Measurements from ENCODE around the gene CCL5.

CCL5 gene

GRCh38 chr17:35879773-35880654 lies at the start of gene CCL5:
Gene CCL5 (minus strand): TSS chr17:35880360.
- DNase-seq (ENCODE audit: low read depth) = no peak

DNA sequence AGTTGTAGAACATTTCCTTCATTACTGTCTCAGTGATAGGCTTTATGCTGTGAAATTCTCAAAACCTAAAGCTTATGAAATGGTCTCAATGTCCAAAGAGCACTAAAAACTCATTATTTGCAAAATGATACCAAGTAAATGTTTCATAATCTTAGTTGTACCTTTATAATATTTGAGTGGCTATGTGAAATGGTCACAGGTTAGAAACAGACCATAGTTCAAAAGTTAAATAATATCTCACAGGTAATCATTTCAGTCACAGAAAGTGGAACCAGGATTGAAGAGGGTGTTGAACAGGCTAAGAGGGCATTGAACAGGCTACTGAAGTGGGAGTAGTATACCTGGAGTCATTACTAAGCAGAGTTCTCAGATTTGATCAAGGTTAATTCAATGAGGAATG lies 47.6 kb upstream of the CCL5 start:
- DNase-seq (ENCODE audit: low read depth) = no peak

GRCh38 chr17:35923609-35924114 lies 43.5 kb upstream of the CCL5 start:
- DNase-seq (ENCODE audit: low read depth) = no peak

GRCh38 chr17:35920229-35920628 lies 40.1 kb upstream of the CCL5 start:
- DNase-seq (ENCODE audit: low read depth) = no peak

GRCh38 chr17:35918665-35919064 lies 38.5 kb upstream of the CCL5 start:
- no peak for DNase-seq (ENCODE audit: low read depth)

DNA sequence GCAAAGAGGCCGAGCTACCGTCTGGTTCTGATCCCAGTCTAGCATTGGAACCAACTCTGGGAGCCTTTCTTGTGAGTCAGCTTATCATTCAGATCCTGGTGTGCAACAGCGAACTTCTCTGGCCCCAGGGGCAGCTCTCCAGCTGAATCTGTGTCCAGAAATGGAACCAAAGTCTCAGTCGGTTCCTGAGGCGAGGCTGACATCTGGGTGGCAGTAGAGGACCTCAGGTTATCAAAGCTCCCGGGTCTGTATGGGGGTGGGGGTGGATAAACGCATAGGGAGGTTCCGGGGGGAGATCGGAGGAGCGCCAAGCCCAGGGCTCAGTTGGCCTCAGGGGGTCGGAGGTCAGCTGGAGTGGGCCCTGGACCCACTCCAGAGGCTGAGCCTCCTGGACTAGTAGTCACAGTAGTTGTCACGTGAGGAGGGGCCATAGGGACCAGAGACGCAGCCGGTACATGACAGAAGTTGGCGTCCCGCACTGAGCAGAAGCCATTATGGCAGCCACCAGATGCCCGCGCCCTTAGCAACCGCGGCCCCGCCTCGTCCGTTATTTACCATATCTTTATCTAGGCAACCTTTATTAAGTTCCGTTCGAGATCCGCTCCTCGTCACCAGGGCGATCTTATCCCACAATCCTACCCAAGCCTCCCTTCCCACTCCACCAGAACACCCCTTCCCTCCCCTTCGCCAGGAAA lies 37.5 kb upstream of the CCL5 start:
- DNase-seq (ENCODE audit: low read depth) = no peak

- DNase-seq (ENCODE audit: low read depth) = no peak
Observed at GRCh38 chr17:35915153-35915964, 35.2 kb upstream of the CCL5 start.

DNA sequence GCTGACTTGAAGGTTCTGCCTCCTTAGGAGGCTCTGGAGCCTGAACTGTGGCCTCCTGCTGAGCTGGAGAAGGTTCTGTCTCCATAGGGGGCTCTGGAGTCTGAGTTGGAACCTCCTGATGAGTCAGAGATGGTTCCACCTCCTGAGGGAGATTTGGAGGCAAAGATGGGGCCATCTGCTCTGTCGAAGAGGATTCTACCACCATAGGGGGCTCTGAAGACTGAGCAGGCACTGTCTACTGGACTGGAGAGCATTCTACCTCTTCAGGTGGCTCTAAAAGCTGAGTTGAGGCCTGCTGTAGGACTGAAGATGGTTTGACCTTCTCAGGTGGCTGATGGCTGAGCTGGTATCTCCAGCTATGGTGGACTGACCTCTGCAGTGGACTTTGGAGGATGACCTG lies 34.2 kb upstream of the CCL5 start:
- DNase-seq (ENCODE audit: low read depth) = no peak

- no peak for DNase-seq (ENCODE audit: low read depth)
Observed at GRCh38 chr17:35913609-35914008, 33.4 kb upstream of the CCL5 start.

DNA sequence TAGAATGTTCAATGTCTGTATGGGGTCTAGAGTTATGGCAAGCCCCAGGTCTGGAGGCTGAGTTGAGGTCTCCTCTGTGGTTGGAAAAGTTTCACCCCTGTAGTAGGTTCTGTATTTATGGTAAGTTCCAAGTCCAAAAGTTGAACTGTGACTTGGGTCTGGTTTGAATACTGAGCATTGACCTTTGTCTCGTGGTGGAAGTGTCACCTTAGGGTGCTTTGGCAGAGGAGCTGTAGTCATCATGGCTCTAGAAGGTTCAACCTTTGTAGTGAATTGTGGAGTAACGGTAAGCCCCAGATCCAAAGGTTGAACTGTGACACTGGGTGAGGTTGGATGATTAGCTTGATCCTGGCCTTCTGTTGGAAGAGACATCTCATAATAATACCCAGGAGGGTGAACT lies 32.8 kb upstream of the CCL5 start:
- no peak for DNase-seq (ENCODE audit: low read depth)

DNA sequence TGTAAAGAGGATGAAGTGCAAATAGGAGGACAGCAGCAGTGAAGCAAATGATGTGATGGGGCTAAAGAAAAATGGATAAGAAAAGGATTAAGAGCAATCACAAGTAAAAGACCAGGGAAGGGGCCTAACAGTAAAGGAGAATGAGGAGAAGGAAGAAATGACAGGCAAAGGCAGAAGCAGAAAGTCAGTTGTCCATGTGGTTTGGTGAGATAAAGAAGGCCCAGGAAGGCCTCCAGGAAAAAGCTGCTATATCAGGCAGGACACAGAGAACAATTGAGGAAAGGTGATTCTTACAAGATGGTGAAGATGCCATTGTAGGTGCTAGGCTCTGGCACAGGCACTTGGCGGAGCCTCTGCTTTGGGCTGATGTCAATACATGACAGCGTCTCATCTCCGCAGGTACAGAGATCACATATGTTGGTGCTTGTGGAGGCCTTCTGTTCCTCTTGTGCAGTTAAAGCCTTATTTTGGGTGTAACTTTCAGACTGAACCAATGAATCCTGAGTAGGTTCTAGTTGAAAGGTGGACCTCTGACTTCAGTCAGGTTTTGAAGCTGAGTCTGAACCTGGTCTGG lies 32.3 kb upstream of the CCL5 start:
- no peak for DNase-seq (ENCODE audit: low read depth)

- no peak for DNase-seq (ENCODE audit: low read depth)
Observed at GRCh38 chr17:35909408-35909807, 29.2 kb upstream of the CCL5 start.

GRCh38 chr17:35907691-35908090 lies 27.5 kb upstream of the CCL5 start:
- DNase-seq (ENCODE audit: low read depth) = no peak

DNA sequence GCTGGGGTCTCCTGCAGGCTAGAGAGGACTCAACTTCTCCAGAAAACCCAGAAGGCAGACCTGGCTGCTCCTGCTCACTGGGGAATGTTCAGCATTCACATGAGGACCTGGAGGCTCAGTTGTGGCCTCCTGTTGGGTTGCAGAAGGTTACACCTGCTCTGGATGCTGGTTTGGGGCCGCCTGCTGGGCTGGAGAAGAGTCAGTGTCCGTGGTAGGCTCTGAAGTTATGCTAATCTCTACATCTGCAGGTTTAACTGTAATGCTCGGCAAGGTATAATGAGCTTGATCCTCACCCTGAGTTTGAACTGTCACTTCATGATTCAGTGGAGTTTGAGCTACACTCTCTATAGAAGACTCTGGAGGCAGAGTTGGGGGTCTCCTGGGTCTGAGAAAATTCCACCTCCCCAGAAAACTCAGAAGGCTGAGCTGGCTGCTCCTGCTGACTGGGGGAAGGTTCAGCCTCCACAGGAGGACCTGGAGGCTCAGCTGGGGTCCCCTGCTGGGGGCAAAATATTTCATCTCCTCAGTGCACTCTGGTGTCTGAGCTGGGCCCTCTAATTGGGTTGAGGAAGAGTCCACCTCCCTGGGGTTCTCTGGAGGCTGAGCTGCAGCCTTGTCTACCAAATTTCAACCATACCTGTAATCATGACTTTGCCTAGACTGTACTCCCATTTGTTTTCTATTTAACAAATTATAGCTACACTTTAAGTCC lies 26.9 kb upstream of the CCL5 start:
- DNase-seq (ENCODE audit: low read depth) = no peak

DNA sequence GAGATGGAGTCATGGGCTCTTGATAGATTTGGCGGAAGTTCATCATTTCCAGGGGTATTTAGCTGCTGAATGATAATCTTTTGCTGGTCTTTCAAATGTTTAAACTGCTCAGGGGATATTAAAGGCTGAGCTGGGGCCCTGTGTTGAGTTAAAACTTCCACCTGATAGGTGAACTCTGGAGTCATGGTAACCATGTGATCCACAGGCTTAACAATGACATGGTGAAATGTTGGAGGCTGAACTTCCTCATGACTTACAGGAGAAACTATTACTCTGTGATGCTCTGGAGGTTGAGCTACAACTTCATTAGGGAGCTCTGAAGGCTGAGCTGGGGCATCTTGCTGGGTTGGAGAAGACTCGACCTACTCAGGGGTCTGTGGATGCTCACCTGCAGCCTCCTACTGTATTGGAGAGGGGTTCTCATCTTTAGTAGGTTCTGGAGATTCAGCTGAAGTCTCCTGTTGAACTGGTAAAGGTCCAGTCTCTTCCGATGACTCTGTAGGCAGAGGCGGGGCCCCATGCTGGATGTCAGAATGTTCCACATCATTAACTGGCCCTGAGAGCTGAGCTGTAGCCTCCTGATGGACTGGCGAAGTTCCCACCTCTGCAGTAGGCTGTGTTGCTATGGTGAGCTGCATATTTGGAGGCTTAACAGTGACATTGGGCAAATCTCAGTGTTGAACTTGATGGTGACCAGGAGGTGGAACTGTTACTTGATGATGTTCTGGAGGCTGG lies 26.2 kb upstream of the CCL5 start:
- no peak for DNase-seq (ENCODE audit: low read depth)

GRCh38 chr17:35903451-35903850 lies 23.3 kb upstream of the CCL5 start:
- no peak for DNase-seq (ENCODE audit: low read depth)

- no peak for DNase-seq (ENCODE audit: low read depth)
Observed at GRCh38 chr17:35901631-35902175, 21.5 kb upstream of the CCL5 start.

GRCh38 chr17:35900708-35901480 lies 20.7 kb upstream of the CCL5 start:
- DNase-seq (ENCODE audit: low read depth) = no peak

GRCh38 chr17:35900280-35900679 lies 20.1 kb upstream of the CCL5 start:
- DNase-seq (ENCODE audit: low read depth) = no peak
